H7 (cell line): Measurements from ENCODE around the gene SRP68. TPM values are rescaled to one million over a fixed set of nuclear protein-coding genes. Genes with fewer than 3 reads are reported as not detected.
"Not testable (repeated sequence)": the region's sequence is repeated elsewhere in the genome, so short reads cannot be mapped to it uniquely, and the experiment has no call there.

Experiments
- DNase-seq: peaks from one replicate; pipeline ENCODE4 v3.0.0; 2012
- H3K27me3 ChIP-seq: 2 replicates; pipeline ENCODE4 v1.6.0; 2011; ENCODE audit warnings: mild to moderate bottlenecking, low read length; ENCODE audit not compliant: control insufficient read depth, insufficient read depth
- H3K36me3 ChIP-seq: replicated peaks from 2 replicates; pipeline ENCODE4 v1.5.1; 2011; ENCODE audit warnings: low read length; ENCODE audit not compliant: control insufficient read depth, insufficient read depth
- H3K4me3 ChIP-seq: 2 replicates; pipeline ENCODE4 v1.5.1; 2011; ENCODE audit warnings: low read depth, mild to moderate bottlenecking, control low read depth, low read length, moderate library complexity; ENCODE audit not compliant: insufficient read depth
- total RNA-seq: library from RNA; depleted of rRNA; stranded (reverse); fragments of >200 nt; shearing (Covaris generic); gene quantifications from 2 replicates; pipeline ENCODE4 v1.2.3, GENCODE V29; 2014

The SRP68 gene
- total RNA-seq, 1 experiment from 2014 or later: 31.4 TPM

- peak; percentile 89 for DNase-seq
- H3K4me3 ChIP-seq: peak overlapping the region; percentile 49
- no peaks in the 10 kb centered on the region for H3K36me3 ChIP-seq
- H3K27me3 ChIP-seq: peaks cover 64% of the 10 kb centered on the region
These were observed 3.2 kb upstream of the SRP68 start for GRCh38 chr17:76075364-76076145.

- Histone ChIP-seq H3K27me3 (peaks cover 62% of the 10 kb centered on the region), H3K4me3 (peak within 1 kb of the TSS; percentile 49), H3K36me3 (no peaks in the 10 kb centered on the region)
- peak; percentile 90 for DNase-seq
These were observed 2.4 kb upstream of the SRP68 start, which contains the start of gene GALR2 for GRCh38 chr17:76074390-76075363. TSS of gene GALR2 (plus strand) at chr17:76074781. CDS start at chr17:76074884, 103 bp downstream.

- peaks cover 33% of the 10 kb centered on the region for H3K27me3 ChIP-seq
- DNase-seq: no peak
- peak overlapping the region; percentile 71 for H3K4me3 ChIP-seq
- peaks cover 7% of the 10 kb centered on the region for H3K36me3 ChIP-seq
These were observed 678 bp downstream of the SRP68 start for GRCh38 chr17:76071531-76072147.

- H3K27me3 ChIP-seq: no peaks in the 10 kb centered on the region
- peaks cover 37% of the 10 kb centered on the region for H3K36me3 ChIP-seq
- no peak overlapping the region for H3K4me3 ChIP-seq
- DNase-seq: no peak
These were observed 6.5 kb downstream of the SRP68 start for GRCh38 chr17:76065775-76066174.

- no peaks in the 10 kb centered on the region for H3K27me3 ChIP-seq
- DNase-seq: no peak
- H3K4me3 ChIP-seq: no peak overlapping the region
- H3K36me3 ChIP-seq: peaks cover 43% of the 10 kb centered on the region
These were observed 8.3 kb downstream of the SRP68 start for GRCh38 chr17:76063875-76064546.

GRCh38 chr17:76058264-76058663 lies 14.1 kb downstream of the SRP68 start:
- H3K27me3 ChIP-seq, H3K4me3 ChIP-seq, DNase-seq: not testable (repeated sequence)
- peaks cover 29% of the 10 kb centered on the region for H3K36me3 ChIP-seq

- Histone ChIP-seq H3K27me3 (no peaks in the 10 kb centered on the region), H3K4me3 (no peak overlapping the region), H3K36me3 (peaks cover 28% of the 10 kb centered on the region)
- no peak for DNase-seq
These were observed 15.4 kb downstream of the SRP68 start for GRCh38 chr17:76056882-76057281.

- DNase-seq: no peak
- no peak overlapping the region for H3K4me3 ChIP-seq
- H3K36me3 ChIP-seq: peaks cover 20% of the 10 kb centered on the region
- H3K27me3 ChIP-seq: no peaks in the 10 kb centered on the region
These were observed 18.2 kb downstream of the SRP68 start for GRCh38 chr17:76054112-76054476.

GRCh38 chr17:76053246-76054111 lies 18.8 kb downstream of the SRP68 start:
- Histone ChIP-seq H3K27me3 (no peaks in the 10 kb centered on the region), H3K4me3 (no peak overlapping the region), H3K36me3 (peaks cover 17% of the 10 kb centered on the region)
- no peak for DNase-seq

- Histone ChIP-seq H3K36me3 (peaks cover 21% of the 10 kb centered on the region), H3K4me3 (no peak overlapping the region), H3K27me3 (no peaks in the 10 kb centered on the region)
- DNase-seq: no peak
These were observed 20.8 kb downstream of the SRP68 start for GRCh38 chr17:76051561-76051960.

GRCh38 chr17:76050538-76051467 lies 21.5 kb downstream of the SRP68 start:
- H3K36me3 ChIP-seq: peaks cover 19% of the 10 kb centered on the region
- H3K27me3 ChIP-seq: no peaks in the 10 kb centered on the region
- DNase-seq: no peak
- no peak overlapping the region for H3K4me3 ChIP-seq

- peaks cover 26% of the 10 kb centered on the region for H3K36me3 ChIP-seq
- H3K4me3 ChIP-seq: no peak overlapping the region
- DNase-seq: no peak
- no peaks in the 10 kb centered on the region for H3K27me3 ChIP-seq
These were observed 22.3 kb downstream of the SRP68 start for GRCh38 chr17:76049836-76050537.
